Uterus (tissue), 4 donors: Measurements from ENCODE around the gene TAF10. TPM values are rescaled to one million over a fixed set of nuclear protein-coding genes. Genes with fewer than 3 reads are reported as not detected.

Experiments used
- DNase-seq, 2 donors: peaks; one replicate each; pipeline ENCODE4 v3.0.0-alpha.2; 2019 to 2020
- H3K27ac ChIP-seq, 2 donors: fragments of 200-600 bp; sonication (generic); 1 replicate in 1 of 2; 2 replicates in 1 of 2; pipeline ENCODE4 v1.5.1; 2016 to 2018
- H3K27me3 ChIP-seq, 2 donors: fragments of 200-600 bp; sonication (generic); one replicate each; pipeline ENCODE4 v1.5.1; 2018 to 2019; ENCODE audit warnings: control low read depth in 1 of 2
- H3K36me3 ChIP-seq, 2 donors: fragments of 200-600 bp; sonication (generic); one replicate each; pipeline ENCODE4 v1.5.1; 2019; ENCODE audit warnings: control low read depth in 1 of 2
- H3K4me1 ChIP-seq, 2 donors: fragments of 200-600 bp; sonication (generic); one replicate each; pipeline ENCODE4 v1.5.1; 2018 to 2019; ENCODE audit warnings: control low read depth in 1 of 2
- H3K4me3 ChIP-seq, 2 donors: fragments of 200-600 bp; sonication (generic); 1 replicate in 1 of 2; 2 replicates in 1 of 2; pipeline ENCODE4 v1.5.1; 2018 to 2019; ENCODE audit warnings: mild to moderate bottlenecking in 1 of 2
- H3K9me3 ChIP-seq, 2 donors: fragments of 200-600 bp; sonication (generic); one replicate each; pipeline ENCODE4 v1.5.1; 2019; ENCODE audit warnings: control low read depth in 1 of 2
- CTCF ChIP-seq, 4 experiments: fragments of 200-600 bp in 2 of 4; fragments of 450-650 bp in 2 of 4; sonication (generic) in 2 of 4; IDR thresholded peaks; one replicate each; pipeline ENCODE4 v1.5.1; 2016 to 2019; ENCODE audit warnings: antibody characterized with exemption in 4 of 4, mild to moderate bottlenecking in 2 of 4, moderate library complexity in 1 of 4
- POLR2A ChIP-seq, 2 donors: fragments of 450-650 bp; IDR thresholded peaks; one replicate each; pipeline ENCODE4 v1.6.1; 2016; ENCODE audit warnings: antibody characterized with exemption in 2 of 2, mild to moderate bottlenecking in 1 of 2, moderate library complexity in 1 of 2
- intact Hi-C: fragments of 100-400 bp; cut with DNase I; formaldehyde crosslinking; loops from one replicate; pipeline ENCODE4 v1.15.1; 2023; ENCODE audit warnings: low total_unique reads
- total RNA-seq, 4 donors: library from RNA; depleted of rRNA in 3 of 4; stranded (reverse); fragments of >200 nt in 3 of 4; gene quantifications; one replicate each; pipeline versions ENCODE4 v1.1.0 to v1.2.4, GENCODE V29; 2014 to 2023
- donor health status: DM: yes; HTN: yes; CAD: no.

The TAF10 gene
- total RNA-seq, 4 donors from 2014 or later, result 11.5 to 137 (median 67.1) TPM

GRCh38 chr11:6629892-6630631 lies 18.0 kb upstream of the TAF10 start:
- Histone ChIP-seq H3K27ac (no peak overlapping the region), H3K4me3 (no peak overlapping the region), H3K27me3 (no peaks in the 10 kb centered on the region), H3K9me3 (no peaks in the 10 kb centered on the region), H3K36me3 (no peaks in the 10 kb centered on the region), H3K4me1 (no peaks in the 10 kb centered on the region)
- TF ChIP-seq CTCF (IDR thresholded peaks at IDR 0.05), result no peak
- TF ChIP-seq POLR2A (IDR thresholded peaks at IDR 0.05), result no peak
- intact Hi-C loops, result no loop called here
- DNase-seq, result no peak

GRCh38 chr11:6629573-6629891 lies 17.5 kb upstream of the TAF10 start:
- Histone ChIP-seq H3K36me3 (no peaks in the 10 kb centered on the region), H3K4me1 (no peaks in the 10 kb centered on the region), H3K27ac (no peak overlapping the region), H3K9me3 (no peaks in the 10 kb centered on the region), H3K27me3 (no peaks in the 10 kb centered on the region), H3K4me3 (no peak overlapping the region)
- TF ChIP-seq CTCF (IDR thresholded peaks at IDR 0.05) (no peak), POLR2A (IDR thresholded peaks at IDR 0.05) (no peak)
- DNase-seq, result no peak
- intact Hi-C loops, result no loop called here

GRCh38 chr11:6628526-6628925 lies 16.5 kb upstream of the TAF10 start:
- no peak for TF ChIP-seq CTCF (IDR thresholded peaks at IDR 0.05)
- no peak for TF ChIP-seq POLR2A (IDR thresholded peaks at IDR 0.05)
- DNase-seq, result no peak
- Histone ChIP-seq H3K27ac (no peak overlapping the region), H3K4me1 (no peaks in the 10 kb centered on the region), H3K27me3 (no peaks in the 10 kb centered on the region), H3K4me3 (no peak overlapping the region), H3K36me3 (no peaks in the 10 kb centered on the region), H3K9me3 (no peaks in the 10 kb centered on the region)
- intact Hi-C loops, result no loop called here

- Histone ChIP-seq H3K9me3 (no peaks in the 10 kb centered on the region), H3K4me3 (no peak overlapping the region), H3K4me1 (no peaks in the 10 kb centered on the region), H3K36me3 (no peaks in the 10 kb centered on the region), H3K27me3 (no peaks in the 10 kb centered on the region), H3K27ac (no peak overlapping the region)
- TF ChIP-seq CTCF (IDR thresholded peaks at IDR 0.05) (no peak), POLR2A (IDR thresholded peaks at IDR 0.05) (no peak)
- intact Hi-C loops, result no loop called here
- no peak for DNase-seq
These were observed 15.8 kb upstream of the TAF10 start for GRCh38 chr11:6627762-6628241.

GRCh38 chr11:6626971-6627761 lies 15.2 kb upstream of the TAF10 start:
- Histone ChIP-seq H3K4me1 (no peaks in the 10 kb centered on the region), H3K36me3 (no peaks in the 10 kb centered on the region), H3K27me3 (no peaks in the 10 kb centered on the region), H3K27ac (no peak overlapping the region), H3K4me3 (no peak overlapping the region), H3K9me3 (no peaks in the 10 kb centered on the region)
- TF ChIP-seq POLR2A (IDR thresholded peaks at IDR 0.05) (no peak), CTCF (IDR thresholded peaks at IDR 0.05) (no peak)
- no peak for DNase-seq
- intact Hi-C loops, result no loop called here
